ENCODE data around the gene PLPPR2.

DNA sequence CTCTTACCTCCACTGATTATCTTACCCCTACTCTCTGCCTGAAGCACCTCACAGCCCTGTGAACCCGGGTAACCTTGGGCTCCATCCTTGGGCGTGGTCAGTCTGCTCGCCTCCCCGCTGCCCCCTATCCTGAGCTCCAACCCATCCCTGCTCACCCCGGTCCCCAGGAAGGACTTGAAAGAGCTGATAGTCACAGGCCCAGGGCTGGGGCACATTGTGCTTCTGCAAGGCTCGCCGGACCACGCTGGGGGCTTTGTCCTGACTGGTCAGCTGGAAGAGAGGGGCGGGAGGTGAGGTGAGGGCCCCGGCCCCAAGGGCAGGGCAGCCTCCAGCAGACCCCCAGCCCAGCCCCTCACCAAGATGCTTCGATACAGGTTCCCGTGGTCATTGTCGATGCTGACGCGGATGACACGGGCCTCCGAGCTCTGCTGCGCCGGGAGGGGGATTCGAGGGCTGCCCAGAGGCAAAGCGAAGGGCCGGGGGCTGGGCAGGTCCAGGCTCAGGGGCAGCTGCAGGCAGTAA lies 41.9 kb downstream of the PLPPR2 start:
- TF ChIP-seq, protein P1, sequence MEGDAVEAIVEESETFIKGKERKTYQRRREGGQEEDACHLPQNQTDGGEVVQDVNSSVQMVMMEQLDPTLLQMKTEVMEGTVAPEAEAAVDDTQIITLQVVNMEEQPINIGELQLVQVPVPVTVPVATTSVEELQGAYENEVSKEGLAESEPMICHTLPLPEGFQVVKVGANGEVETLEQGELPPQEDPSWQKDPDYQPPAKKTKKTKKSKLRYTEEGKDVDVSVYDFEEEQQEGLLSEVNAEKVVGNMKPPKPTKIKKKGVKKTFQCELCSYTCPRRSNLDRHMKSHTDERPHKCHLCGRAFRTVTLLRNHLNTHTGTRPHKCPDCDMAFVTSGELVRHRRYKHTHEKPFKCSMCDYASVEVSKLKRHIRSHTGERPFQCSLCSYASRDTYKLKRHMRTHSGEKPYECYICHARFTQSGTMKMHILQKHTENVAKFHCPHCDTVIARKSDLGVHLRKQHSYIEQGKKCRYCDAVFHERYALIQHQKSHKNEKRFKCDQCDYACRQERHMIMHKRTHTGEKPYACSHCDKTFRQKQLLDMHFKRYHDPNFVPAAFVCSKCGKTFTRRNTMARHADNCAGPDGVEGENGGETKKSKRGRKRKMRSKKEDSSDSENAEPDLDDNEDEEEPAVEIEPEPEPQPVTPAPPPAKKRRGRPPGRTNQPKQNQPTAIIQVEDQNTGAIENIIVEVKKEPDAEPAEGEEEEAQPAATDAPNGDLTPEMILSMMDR (IDR thresholded peaks at IDR 0.05) = no peak
- TF ChIP-seq POLR2A (IDR thresholded peaks at IDR 0.05) = no peak
